ENCODE data around the gene PHKA2. TPM values are rescaled to one million over a fixed set of nuclear protein-coding genes. Genes with fewer than 3 reads are reported as not detected.

Gene PHKA2
- total RNA-seq, 3 donors from 2014 or later (not counting 1 experiment from before 2014, with no cell fraction given) = 34.2 to 45.9 (median 35.1) TPM

DNA sequence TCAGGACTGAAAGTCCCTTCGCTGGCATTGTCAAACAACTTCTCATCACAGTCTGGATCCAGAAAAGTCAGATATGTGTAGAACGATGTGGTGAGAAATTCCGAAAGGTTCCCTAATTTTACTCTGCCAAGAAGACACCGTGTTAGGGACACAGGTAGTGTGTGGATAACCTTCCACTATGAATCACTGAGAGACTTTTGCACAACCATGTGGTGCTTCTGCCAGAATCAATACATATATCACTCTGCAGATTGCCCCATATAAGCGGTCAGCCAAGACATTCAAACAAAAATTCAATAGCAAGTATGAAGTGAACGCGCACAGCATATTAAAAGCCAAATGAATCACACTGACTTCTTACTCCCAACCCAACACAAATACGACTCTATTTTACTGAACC, 63.8 kb downstream of the PHKA2 start:
- no peak overlapping the region for H3K4me3 Mint-ChIP-seq
- H3K27ac Mint-ChIP-seq = no peak overlapping the region
- no peaks in the 10 kb centered on the region for H3K4me1 Mint-ChIP-seq
- peaks cover 0 to 2% of the 10 kb centered on the region in 2 donors for H3K9me3 Mint-ChIP-seq
- H3K27me3 ChIP-seq (ENCODE audit: control insufficient read depth, insufficient read depth, low read length) = no peaks in the 10 kb centered on the region
- WGBS (ENCODE audit: insufficient coverage) = 95% methylated on average over 5 of the region's 8 CpGs
- no peak for DNase-seq
- H3K27ac ChIP-seq (ENCODE audit: low read length) = no peak overlapping the region
- H3K27me3 Mint-ChIP-seq (ENCODE audit: low read depth in 2 of 2) = no peaks in the 10 kb centered on the region
- peaks cover 12% of the 10 kb centered on the region for H3K36me3 Mint-ChIP-seq
- intact Hi-C loops (cut with micrococcal nuclease) = no loop called here
- TF ChIP-seq, protein P1, sequence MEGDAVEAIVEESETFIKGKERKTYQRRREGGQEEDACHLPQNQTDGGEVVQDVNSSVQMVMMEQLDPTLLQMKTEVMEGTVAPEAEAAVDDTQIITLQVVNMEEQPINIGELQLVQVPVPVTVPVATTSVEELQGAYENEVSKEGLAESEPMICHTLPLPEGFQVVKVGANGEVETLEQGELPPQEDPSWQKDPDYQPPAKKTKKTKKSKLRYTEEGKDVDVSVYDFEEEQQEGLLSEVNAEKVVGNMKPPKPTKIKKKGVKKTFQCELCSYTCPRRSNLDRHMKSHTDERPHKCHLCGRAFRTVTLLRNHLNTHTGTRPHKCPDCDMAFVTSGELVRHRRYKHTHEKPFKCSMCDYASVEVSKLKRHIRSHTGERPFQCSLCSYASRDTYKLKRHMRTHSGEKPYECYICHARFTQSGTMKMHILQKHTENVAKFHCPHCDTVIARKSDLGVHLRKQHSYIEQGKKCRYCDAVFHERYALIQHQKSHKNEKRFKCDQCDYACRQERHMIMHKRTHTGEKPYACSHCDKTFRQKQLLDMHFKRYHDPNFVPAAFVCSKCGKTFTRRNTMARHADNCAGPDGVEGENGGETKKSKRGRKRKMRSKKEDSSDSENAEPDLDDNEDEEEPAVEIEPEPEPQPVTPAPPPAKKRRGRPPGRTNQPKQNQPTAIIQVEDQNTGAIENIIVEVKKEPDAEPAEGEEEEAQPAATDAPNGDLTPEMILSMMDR (IDR thresholded peaks at IDR 0.05) = no peak
- no peaks in the 10 kb centered on the region for H3K9me3 ChIP-seq (ENCODE audit: control insufficient read depth, insufficient read depth, low read length)
- no peak for ATAC-seq
- no peaks in the 10 kb centered on the region for H3K4me1 ChIP-seq (ENCODE audit: control insufficient read depth, insufficient read depth, low read length)
- H3K4me3 ChIP-seq (ENCODE audit: low read length) = no peak overlapping the region
- H3K36me3 ChIP-seq (ENCODE audit: control insufficient read depth, insufficient read depth, low read length) = peaks cover 22% of the 10 kb centered on the region

DNA sequence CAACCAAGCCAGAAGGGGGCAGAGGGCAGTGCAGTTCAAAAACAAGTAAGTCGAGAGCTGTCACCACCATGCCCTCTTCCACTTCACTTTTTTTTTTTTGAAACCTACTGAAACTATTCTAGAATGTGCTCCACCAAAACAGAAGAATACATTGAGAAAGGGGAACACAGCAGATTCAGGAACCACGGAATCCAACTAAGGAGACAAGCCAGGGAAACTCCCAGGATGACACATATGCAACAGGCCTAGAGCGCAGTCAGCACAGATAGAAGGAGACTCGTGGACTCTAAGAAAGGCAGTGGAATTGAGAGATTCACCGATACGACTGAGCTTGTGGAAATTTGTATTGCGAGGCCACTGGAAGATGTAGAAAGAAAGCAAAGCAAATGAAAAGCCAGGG, 66.1 kb downstream of the PHKA2 start:
- Mint-ChIP-seq H3K36me3 (peaks cover 12% of the 10 kb centered on the region), H3K27me3 (ENCODE audit: low read depth in 2 of 2) (no peaks in the 10 kb centered on the region), H3K4me1 (no peaks in the 10 kb centered on the region), H3K27ac (no peak overlapping the region), H3K4me3 (no peak overlapping the region), H3K9me3 (peaks cover 0 to 2% of the 10 kb centered on the region in 2 donors)
- TF ChIP-seq, protein P1 (IDR thresholded peaks at IDR 0.05) = no peak
- DNase-seq = no peak
- Histone ChIP-seq H3K36me3 (ENCODE audit: control insufficient read depth, insufficient read depth, low read length) (peaks cover 14% of the 10 kb centered on the region), H3K4me3 (ENCODE audit: low read length) (no peak overlapping the region), H3K27me3 (ENCODE audit: control insufficient read depth, insufficient read depth, low read length) (no peaks in the 10 kb centered on the region), H3K9me3 (ENCODE audit: control insufficient read depth, insufficient read depth, low read length) (no peaks in the 10 kb centered on the region), H3K27ac (ENCODE audit: low read length) (no peak overlapping the region), H3K4me1 (ENCODE audit: control insufficient read depth, insufficient read depth, low read length) (no peaks in the 10 kb centered on the region)
- no peak for ATAC-seq
- intact Hi-C loops (cut with micrococcal nuclease) = no loop called here
- WGBS (ENCODE audit: insufficient coverage) = 96% methylated on average over 7 of the region's 7 CpGs

DNA sequence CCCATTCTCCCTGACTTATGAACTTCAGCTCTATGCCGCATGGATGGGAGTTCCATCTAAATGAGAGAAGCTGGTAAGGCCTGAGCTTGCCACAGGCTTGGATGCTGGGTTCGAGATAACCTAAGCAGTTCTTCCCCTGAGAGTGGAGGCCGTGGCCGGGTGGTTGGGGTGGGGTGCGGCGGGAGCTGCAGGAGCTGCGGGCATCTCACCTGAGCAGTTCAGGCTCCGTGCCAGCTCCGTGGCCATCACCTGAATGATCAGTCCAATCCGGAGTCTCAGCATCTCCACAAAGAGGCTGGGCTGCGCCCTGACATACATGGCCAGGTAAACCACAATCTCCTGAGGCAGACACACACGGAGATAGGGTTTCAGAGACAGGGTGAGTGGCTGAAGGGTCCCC, 77.6 kb downstream of the PHKA2 start:
- Mint-ChIP-seq H3K36me3 (no peaks in the 10 kb centered on the region), H3K27ac (no peak overlapping the region), H3K4me3 (no peak overlapping the region), H3K27me3 (ENCODE audit: low read depth in 2 of 2) (no peaks in the 10 kb centered on the region), H3K4me1 (no peaks in the 10 kb centered on the region), H3K9me3 (no peaks in the 10 kb centered on the region)
- Histone ChIP-seq H3K27ac (ENCODE audit: low read length) (no peak overlapping the region), H3K36me3 (ENCODE audit: control insufficient read depth, insufficient read depth, low read length) (peaks cover 34% of the 10 kb centered on the region), H3K4me3 (ENCODE audit: low read length) (no peak overlapping the region), H3K27me3 (ENCODE audit: control insufficient read depth, insufficient read depth, low read length) (no peaks in the 10 kb centered on the region), H3K9me3 (ENCODE audit: control insufficient read depth, insufficient read depth, low read length) (no peaks in the 10 kb centered on the region), H3K4me1 (ENCODE audit: control insufficient read depth, insufficient read depth, low read length) (no peaks in the 10 kb centered on the region)
- DNase-seq = no peak
- WGBS (ENCODE audit: insufficient coverage) = over 99% methylated on average over 12 of the region's 12 CpGs
- TF ChIP-seq, protein P1 (IDR thresholded peaks at IDR 0.05) = no peak
- intact Hi-C loops (cut with micrococcal nuclease) = no loop called here
- ATAC-seq = no peak

DNA sequence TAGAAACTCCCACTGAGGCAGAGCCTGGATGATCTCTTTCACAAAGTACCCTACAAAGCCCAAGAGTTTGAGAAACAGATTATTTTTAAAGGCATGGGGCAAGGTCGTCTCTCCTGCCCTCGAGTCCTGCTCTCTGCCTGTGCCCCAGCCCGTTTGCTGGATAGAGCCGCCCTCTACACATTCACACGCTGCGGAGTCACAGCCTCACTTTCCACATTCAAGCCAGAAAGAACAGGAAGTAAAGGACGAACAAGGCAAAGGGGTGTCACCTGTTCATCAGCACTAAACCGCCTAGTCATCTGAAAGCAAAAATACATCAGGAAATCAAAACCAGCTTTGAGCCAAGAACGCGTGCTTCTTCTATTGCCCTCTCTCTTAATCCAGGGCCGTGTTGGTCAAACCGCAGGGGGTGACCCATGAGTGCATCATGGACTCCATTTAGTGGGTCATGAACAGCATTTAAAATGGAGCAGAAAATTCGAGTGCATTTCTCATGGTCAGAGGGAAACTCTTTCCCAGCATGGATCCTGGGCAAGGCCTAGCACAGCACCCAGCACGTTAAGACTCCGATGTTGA, 83.4 kb downstream of the PHKA2 start:
- TF ChIP-seq, protein P1 (IDR thresholded peaks at IDR 0.05) = no peak
- no peaks in the 10 kb centered on the region for H3K27me3 Mint-ChIP-seq (ENCODE audit: low read depth in 2 of 2)
- Histone ChIP-seq H3K27ac (ENCODE audit: low read length) (no peak overlapping the region), H3K9me3 (ENCODE audit: control insufficient read depth, insufficient read depth, low read length) (no peaks in the 10 kb centered on the region), H3K27me3 (ENCODE audit: control insufficient read depth, insufficient read depth, low read length) (no peaks in the 10 kb centered on the region), H3K4me1 (ENCODE audit: control insufficient read depth, insufficient read depth, low read length) (no peaks in the 10 kb centered on the region), H3K4me3 (ENCODE audit: low read length) (no peak overlapping the region), H3K36me3 (ENCODE audit: control insufficient read depth, insufficient read depth, low read length) (peaks cover 4% of the 10 kb centered on the region)
- H3K4me3 Mint-ChIP-seq = no peak overlapping the region
- no peaks in the 10 kb centered on the region for H3K9me3 Mint-ChIP-seq
- no peaks in the 10 kb centered on the region for H3K36me3 Mint-ChIP-seq
- H3K27ac Mint-ChIP-seq = no peak overlapping the region
- no peak for DNase-seq
- ATAC-seq = no peak
- 90% methylated on average over 15 of the region's 15 CpGs for WGBS (ENCODE audit: insufficient coverage)
- intact Hi-C loops (cut with micrococcal nuclease) = no loop called here
- no peaks in the 10 kb centered on the region for H3K4me1 Mint-ChIP-seq

Measured in natural killer cell (primary cell).